T-helper 1 cell treated with Interleukin-12 subunit alpha and Interleukin-12 subunit beta and Interleukin-4 antibody, amounts not matched to agents 30 μg/mL and 1 μg/mL, for 36 hours (primary cell): ENCODE results near the gene KLHL17.

ENCODE experiments used
- H3K27ac Mint-ChIP-seq: one replicate; pipeline ENCODE4 v1.8.0; 2021; ENCODE audit warnings: mild to moderate bottlenecking, mixed read lengths
- H3K27me3 Mint-ChIP-seq: one replicate; pipeline ENCODE4 v1.8.0; 2021; ENCODE audit warnings: low read depth, mixed read lengths
- H3K36me3 Mint-ChIP-seq: one replicate; pipeline ENCODE4 v1.8.0; 2021; ENCODE audit warnings: low read depth, mixed read lengths
- H3K4me1 Mint-ChIP-seq: one replicate; pipeline ENCODE4 v1.8.0; 2021; ENCODE audit warnings: low read depth, mixed read lengths
- H3K4me3 Mint-ChIP-seq: one replicate; pipeline ENCODE4 v1.8.0; 2021; ENCODE audit warnings: mild to moderate bottlenecking, moderate library complexity, mixed read lengths
- H3K9me3 Mint-ChIP-seq: one replicate; pipeline ENCODE4 v1.8.0; 2021; ENCODE audit warnings: mixed read lengths

KLHL17 gene

GRCh38 chr1:960363-961131, at the start of gene KLHL17:
KLHL17 (plus strand) TSS chr1:960584; CDS start chr1:960694, 110 bp downstream.
- H3K27me3 Mint-ChIP-seq = no peaks in the 10 kb centered on the region
- H3K36me3 Mint-ChIP-seq = peaks cover 2% of the 10 kb centered on the region
- H3K4me1 Mint-ChIP-seq = peaks cover 12% of the 10 kb centered on the region
- H3K9me3 Mint-ChIP-seq = no peaks in the 10 kb centered on the region
- H3K27ac Mint-ChIP-seq = peak within 1 kb of the TSS; percentile 69
- peak within 1 kb of the TSS; percentile 66 for H3K4me3 Mint-ChIP-seq

- Mint-ChIP-seq H3K27me3 (peaks cover 43% of the 10 kb centered on the region), H3K27ac (no peak overlapping the region), H3K4me3 (no peak overlapping the region), H3K4me1 (peaks cover 7% of the 10 kb centered on the region), H3K36me3 (no peaks in the 10 kb centered on the region), H3K9me3 (no peaks in the 10 kb centered on the region)
Measured at GRCh38 chr1:910881-911721, 49.3 kb upstream of the KLHL17 start.

- Mint-ChIP-seq H3K27ac (no peak overlapping the region), H3K4me3 (no peak overlapping the region), H3K4me1 (peaks cover 7% of the 10 kb centered on the region), H3K27me3 (peaks cover 33% of the 10 kb centered on the region), H3K36me3 (no peaks in the 10 kb centered on the region), H3K9me3 (no peaks in the 10 kb centered on the region)
Measured at GRCh38 chr1:911875-912739, 48.3 kb upstream of the KLHL17 start.

GRCh38 chr1:912740-913301, 47.6 kb upstream of the KLHL17 start:
- no peak overlapping the region for H3K4me3 Mint-ChIP-seq
- no peaks in the 10 kb centered on the region for H3K36me3 Mint-ChIP-seq
- H3K4me1 Mint-ChIP-seq = peaks cover 7% of the 10 kb centered on the region
- no peaks in the 10 kb centered on the region for H3K9me3 Mint-ChIP-seq
- H3K27me3 Mint-ChIP-seq = peaks cover 28% of the 10 kb centered on the region
- no peak overlapping the region for H3K27ac Mint-ChIP-seq

GRCh38 chr1:913491-914130, 46.8 kb upstream of the KLHL17 start:
- H3K27ac Mint-ChIP-seq = no peak overlapping the region
- H3K36me3 Mint-ChIP-seq = no peaks in the 10 kb centered on the region
- peaks cover 28% of the 10 kb centered on the region for H3K27me3 Mint-ChIP-seq
- H3K4me1 Mint-ChIP-seq = peaks cover 7% of the 10 kb centered on the region
- H3K4me3 Mint-ChIP-seq = no peak overlapping the region
- no peaks in the 10 kb centered on the region for H3K9me3 Mint-ChIP-seq

GRCh38 chr1:914131-914890, 46.1 kb upstream of the KLHL17 start:
- no peak overlapping the region for H3K27ac Mint-ChIP-seq
- peaks cover 28% of the 10 kb centered on the region for H3K27me3 Mint-ChIP-seq

GRCh38 chr1:914891-915280, 45.5 kb upstream of the KLHL17 start:
- peaks cover 28% of the 10 kb centered on the region for H3K27me3 Mint-ChIP-seq
- H3K9me3 Mint-ChIP-seq = no peaks in the 10 kb centered on the region
- H3K27ac Mint-ChIP-seq = no peak overlapping the region
- H3K36me3 Mint-ChIP-seq = no peaks in the 10 kb centered on the region
- peaks cover 7% of the 10 kb centered on the region for H3K4me1 Mint-ChIP-seq
- no peak overlapping the region for H3K4me3 Mint-ChIP-seq

More at GRCh38 chr1:914131-914890, 46.1 kb upstream of the KLHL17 start:
- Mint-ChIP-seq H3K36me3 (no peaks in the 10 kb centered on the region), H3K4me3 (no peak overlapping the region), H3K4me1 (peaks cover 7% of the 10 kb centered on the region), H3K9me3 (no peaks in the 10 kb centered on the region)

- Mint-ChIP-seq H3K36me3 (no peaks in the 10 kb centered on the region), H3K4me1 (peaks cover 7% of the 10 kb centered on the region), H3K9me3 (no peaks in the 10 kb centered on the region), H3K4me3 (no peak overlapping the region), H3K27me3 (peaks cover 31% of the 10 kb centered on the region), H3K27ac (no peak overlapping the region)
Measured at GRCh38 chr1:915295-916172, 44.9 kb upstream of the KLHL17 start.

GRCh38 chr1:916173-917075, 44.0 kb upstream of the KLHL17 start:
- no peaks in the 10 kb centered on the region for H3K9me3 Mint-ChIP-seq
- peaks cover 28% of the 10 kb centered on the region for H3K27me3 Mint-ChIP-seq
- H3K36me3 Mint-ChIP-seq = no peaks in the 10 kb centered on the region
- H3K27ac Mint-ChIP-seq = no peak overlapping the region
- no peak overlapping the region for H3K4me3 Mint-ChIP-seq
- peaks cover 7% of the 10 kb centered on the region for H3K4me1 Mint-ChIP-seq

GRCh38 chr1:917076-917459, 43.3 kb upstream of the KLHL17 start:
- Mint-ChIP-seq H3K4me3 (no peak overlapping the region), H3K36me3 (no peaks in the 10 kb centered on the region), H3K27me3 (peaks cover 31% of the 10 kb centered on the region), H3K27ac (no peak overlapping the region), H3K9me3 (no peaks in the 10 kb centered on the region), H3K4me1 (peaks cover 7% of the 10 kb centered on the region)

- Mint-ChIP-seq H3K27me3 (peaks cover 31% of the 10 kb centered on the region), H3K4me3 (no peak overlapping the region), H3K9me3 (no peaks in the 10 kb centered on the region), H3K36me3 (no peaks in the 10 kb centered on the region), H3K4me1 (peaks cover 3% of the 10 kb centered on the region), H3K27ac (no peak overlapping the region)
Measured at GRCh38 chr1:917466-918091, 42.8 kb upstream of the KLHL17 start.
